Measurements from ENCODE around the gene TBCD. TPM values are rescaled to one million over a fixed set of nuclear protein-coding genes. Genes with fewer than 3 reads are reported as not detected.

TBCD gene
- total RNA-seq, 2 experiments from 2014 or later = 87.8 to 145 TPM

DNA sequence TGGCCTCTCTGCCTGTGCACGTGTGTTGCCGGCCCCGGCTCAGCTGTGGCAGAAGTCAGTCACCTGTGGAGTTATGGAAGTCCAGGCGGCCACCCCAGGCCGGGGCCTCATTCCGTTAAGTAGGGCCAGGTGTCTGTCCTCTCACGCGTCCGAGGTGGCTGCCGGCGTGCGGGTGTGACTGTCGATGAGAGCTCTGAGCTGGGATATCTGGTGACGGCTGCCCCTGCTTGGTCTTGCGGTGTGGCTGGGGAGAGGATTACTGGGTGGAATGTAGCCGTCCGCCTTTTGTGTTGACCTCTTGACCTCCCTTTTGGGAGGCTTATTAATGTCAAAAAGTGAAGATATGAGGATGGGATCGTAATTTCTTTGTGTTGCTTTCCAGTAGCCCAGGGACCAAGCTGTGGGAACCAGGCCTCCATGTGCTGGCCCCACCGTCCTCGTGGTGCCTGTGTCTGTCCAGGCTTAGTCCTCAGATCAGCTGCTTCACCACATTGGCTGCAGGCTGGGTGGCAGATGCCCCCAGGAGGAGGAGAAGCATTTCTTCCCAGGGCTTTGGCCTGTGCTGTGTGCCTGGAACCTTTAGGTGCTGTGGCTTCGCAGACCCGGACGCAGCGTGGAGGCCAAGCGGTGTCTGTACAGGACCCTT is 111.0 kb downstream of the TBCD start:
- no TSS peak for BruUV-seq (replicated peaks)
- Histone ChIP-seq H3K36me3 (ENCODE audit: insufficient read depth, low read length) (peaks cover 6% of the 10 kb centered on the region; the same call in 1 of the 2 replicates), H3K4me2 (ENCODE audit: low read length) (peak overlapping the region; percentile 63), H3K79me2 (ENCODE audit: insufficient read depth, low read depth, low read length) (no peaks in the 10 kb centered on the region), H4K20me1 (ENCODE audit: insufficient read depth, low read length) (peaks cover 16% of the 10 kb centered on the region; the same call in 1 of the 2 replicates), H3K4me1 (ENCODE audit: insufficient read depth, low read length, poor library complexity, severe bottlenecking) (peaks cover 80% of the 10 kb centered on the region), H2AFZ (ENCODE audit: low read length) (no peak overlapping the region), H3K27ac (ENCODE audit: low read depth, low read length, poor library complexity, severe bottlenecking) (no peak overlapping the region), H3K4me3 (ENCODE audit: low read depth, low read length, poor library complexity, severe bottlenecking) (no peak overlapping the region), H3K9me2 (ENCODE audit: insufficient read depth, low read length) (no peaks in the 10 kb centered on the region), H3K9me3 (ENCODE audit: low read length) (no peaks in the 10 kb centered on the region)
- no peak for DNase-seq (ENCODE audit: low spot score)
- ChIA-PET CTCF (ENCODE audit: unreplicated experiment) (interaction anchor here (0.8 kb wide), 1 partner anchor 9 kb away, joined by 3 read pairs; no protein-coding TSS in a partner anchor), POLR2A (interaction anchor here (0.6 to 1.5 kb wide), 2 partner anchors 52 to 65 kb away, joined by 3 to 4 read pairs; no protein-coding TSS in a partner anchor)
- intact Hi-C loops (cut with micrococcal nuclease; ENCODE audit: unreplicated experiment) = no loop called here
- TF ChIP-seq EZH2phosphoT487 (IDR thresholded peaks at IDR 0.05; ENCODE audit: borderline replicate concordance, low read depth, low read length) (no peak), CTCF (conservative IDR thresholded peaks at IDR 0.05; ENCODE audit: low read length) (no peak)

GRCh38 chr17:82863383-82863940 is 111.6 kb downstream of the TBCD start:
- BruUV-seq (replicated peaks) = no TSS peak
- H3K9me2 ChIP-seq (ENCODE audit: insufficient read depth, low read length) = no peaks in the 10 kb centered on the region
- ChIA-PET CTCF (ENCODE audit: unreplicated experiment) (interaction anchor here (0.8 kb wide), 1 partner anchor 9 kb away, joined by 3 read pairs; no protein-coding TSS in a partner anchor), POLR2A (interaction anchor here (0.6 to 1.5 kb wide), 6 partner anchors 8 to 65 kb away, joined by 3 to 4 read pairs (median 3); no protein-coding TSS in a partner anchor)
- no peaks in the 10 kb centered on the region for H3K9me3 ChIP-seq (ENCODE audit: low read length)
- H3K4me1 ChIP-seq (ENCODE audit: insufficient read depth, low read length, poor library complexity, severe bottlenecking) = peaks cover 86% of the 10 kb centered on the region
- intact Hi-C loops (cut with micrococcal nuclease; ENCODE audit: unreplicated experiment) = no loop called here
- H3K4me3 ChIP-seq (ENCODE audit: low read depth, low read length, poor library complexity, severe bottlenecking) = peak overlapping the region; percentile 7
- H3K79me2 ChIP-seq (ENCODE audit: insufficient read depth, low read depth, low read length) = no peaks in the 10 kb centered on the region
- peak overlapping the region; percentile 52 for H3K27ac ChIP-seq (ENCODE audit: low read depth, low read length, poor library complexity, severe bottlenecking)
- peaks cover 6% of the 10 kb centered on the region; the same call in 1 of the 2 replicates for H3K36me3 ChIP-seq (ENCODE audit: insufficient read depth, low read length)
- H2AFZ ChIP-seq (ENCODE audit: low read length) = no peak overlapping the region
- H4K20me1 ChIP-seq (ENCODE audit: insufficient read depth, low read length) = peaks cover 16% of the 10 kb centered on the region; the same call in 1 of the 2 replicates
- DNase-seq (ENCODE audit: low spot score) = no peak
- TF ChIP-seq CTCF (conservative IDR thresholded peaks at IDR 0.05; ENCODE audit: low read length) = no peak; the same call in 1 of the 2 replicates
- no peak for TF ChIP-seq EZH2phosphoT487 (IDR thresholded peaks at IDR 0.05; ENCODE audit: borderline replicate concordance, low read depth, low read length)
- H3K4me2 ChIP-seq (ENCODE audit: low read length) = peak overlapping the region; percentile 63

Measured in OCI-LY7 (cell line).